ENCODE results near the gene NECAP2.
"Not testable (repeated sequence)": the region's sequence is repeated elsewhere in the genome, so short reads cannot be mapped to it uniquely, and the experiment has no call there.

DNA sequence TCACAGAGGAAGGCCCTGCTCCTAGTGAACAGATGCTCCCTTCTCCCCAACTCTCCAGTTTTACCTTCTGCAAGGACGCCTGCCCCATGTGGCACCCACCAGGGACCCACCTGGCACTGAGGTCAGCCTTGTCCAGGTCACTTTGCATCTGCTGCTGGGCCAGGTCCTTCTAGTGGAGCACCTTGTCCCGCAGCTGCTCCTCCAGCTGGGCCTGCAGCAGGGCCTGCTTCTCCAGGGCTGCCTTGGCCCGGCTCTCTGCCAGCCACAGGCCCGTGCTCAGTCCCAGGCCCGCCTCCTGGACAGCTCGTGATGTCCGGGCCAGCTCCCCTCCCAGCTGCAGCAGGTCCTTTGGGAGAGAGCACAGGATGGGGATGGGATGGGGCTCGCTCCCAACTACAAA, 45.8 kb downstream of the NECAP2 start:
- TF ChIP-seq, protein P1, sequence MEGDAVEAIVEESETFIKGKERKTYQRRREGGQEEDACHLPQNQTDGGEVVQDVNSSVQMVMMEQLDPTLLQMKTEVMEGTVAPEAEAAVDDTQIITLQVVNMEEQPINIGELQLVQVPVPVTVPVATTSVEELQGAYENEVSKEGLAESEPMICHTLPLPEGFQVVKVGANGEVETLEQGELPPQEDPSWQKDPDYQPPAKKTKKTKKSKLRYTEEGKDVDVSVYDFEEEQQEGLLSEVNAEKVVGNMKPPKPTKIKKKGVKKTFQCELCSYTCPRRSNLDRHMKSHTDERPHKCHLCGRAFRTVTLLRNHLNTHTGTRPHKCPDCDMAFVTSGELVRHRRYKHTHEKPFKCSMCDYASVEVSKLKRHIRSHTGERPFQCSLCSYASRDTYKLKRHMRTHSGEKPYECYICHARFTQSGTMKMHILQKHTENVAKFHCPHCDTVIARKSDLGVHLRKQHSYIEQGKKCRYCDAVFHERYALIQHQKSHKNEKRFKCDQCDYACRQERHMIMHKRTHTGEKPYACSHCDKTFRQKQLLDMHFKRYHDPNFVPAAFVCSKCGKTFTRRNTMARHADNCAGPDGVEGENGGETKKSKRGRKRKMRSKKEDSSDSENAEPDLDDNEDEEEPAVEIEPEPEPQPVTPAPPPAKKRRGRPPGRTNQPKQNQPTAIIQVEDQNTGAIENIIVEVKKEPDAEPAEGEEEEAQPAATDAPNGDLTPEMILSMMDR (IDR thresholded peaks at IDR 0.05) = not testable (repeated sequence)
- not testable (repeated sequence) for TF ChIP-seq POLR2AphosphoS5 (IDR thresholded peaks at IDR 0.05); POLR2A (IDR thresholded peaks at IDR 0.05; ENCODE audit: low read depth)

All from esophagus muscularis mucosa (tissue), 3 donors.